GM19099 (cell line): ENCODE results near the gene PRR33.

Experiments used
- POLR2A ChIP-seq: IDR thresholded peaks from 3 replicates; pipeline ENCODE4 v1.6.1; 2011; ENCODE audit warnings: low read depth; ENCODE audit not compliant: insufficient read length; ENCODE audit errors: extremely low read depth

Gene PRR33

DNA sequence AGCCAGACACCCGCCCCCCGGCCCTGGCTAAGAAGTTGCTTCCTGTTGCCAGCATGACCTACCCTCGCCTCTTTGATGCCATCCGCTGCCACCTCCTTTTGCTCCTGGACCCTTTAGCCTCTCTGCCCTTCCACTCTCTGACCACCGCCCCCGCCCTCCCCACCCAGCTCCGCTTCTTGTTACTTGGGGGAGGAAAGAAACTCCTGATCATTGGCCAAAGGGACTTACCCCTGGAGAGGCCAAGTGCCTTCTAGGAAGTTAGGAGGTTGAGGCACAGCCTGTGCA, at the start of gene PRR33:
PRR33 (minus strand) TSS at position 65 of the 285 bp plus-strand sequence. CDS start 1,311 bp downstream, outside the sequence.
- no peak for TF ChIP-seq POLR2A

DNA sequence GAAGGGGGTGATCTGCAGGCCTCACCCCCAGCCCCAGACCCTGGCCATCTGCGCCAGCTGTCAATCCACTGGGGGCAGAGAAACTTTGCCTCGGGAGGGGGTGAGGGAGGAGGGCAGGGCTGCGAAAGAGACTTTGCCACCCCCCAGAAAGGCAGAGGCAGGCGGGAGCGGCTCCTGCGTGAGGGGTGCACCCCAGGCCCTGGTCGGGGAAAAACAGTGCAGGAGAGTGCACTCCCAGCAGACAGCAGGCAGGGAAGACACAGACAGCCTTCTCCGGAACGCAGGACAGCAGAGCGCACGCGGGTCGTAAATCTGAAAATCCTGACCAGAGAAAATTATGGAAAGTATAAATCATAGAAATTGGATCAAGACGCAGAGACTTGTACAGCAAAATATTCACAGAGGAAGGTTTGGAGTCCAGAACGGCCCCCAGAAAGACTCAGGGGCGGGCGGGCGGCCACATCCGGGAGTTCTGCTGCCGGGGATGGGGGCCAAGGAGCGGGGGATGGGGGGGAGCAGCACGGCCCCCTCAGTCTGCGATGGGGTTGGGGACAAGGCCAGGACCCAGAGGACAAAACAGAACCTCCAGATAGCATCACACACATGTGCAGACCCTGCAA, 47.4 kb upstream of the PRR33 start:
- TF ChIP-seq POLR2A, result no peak

DNA sequence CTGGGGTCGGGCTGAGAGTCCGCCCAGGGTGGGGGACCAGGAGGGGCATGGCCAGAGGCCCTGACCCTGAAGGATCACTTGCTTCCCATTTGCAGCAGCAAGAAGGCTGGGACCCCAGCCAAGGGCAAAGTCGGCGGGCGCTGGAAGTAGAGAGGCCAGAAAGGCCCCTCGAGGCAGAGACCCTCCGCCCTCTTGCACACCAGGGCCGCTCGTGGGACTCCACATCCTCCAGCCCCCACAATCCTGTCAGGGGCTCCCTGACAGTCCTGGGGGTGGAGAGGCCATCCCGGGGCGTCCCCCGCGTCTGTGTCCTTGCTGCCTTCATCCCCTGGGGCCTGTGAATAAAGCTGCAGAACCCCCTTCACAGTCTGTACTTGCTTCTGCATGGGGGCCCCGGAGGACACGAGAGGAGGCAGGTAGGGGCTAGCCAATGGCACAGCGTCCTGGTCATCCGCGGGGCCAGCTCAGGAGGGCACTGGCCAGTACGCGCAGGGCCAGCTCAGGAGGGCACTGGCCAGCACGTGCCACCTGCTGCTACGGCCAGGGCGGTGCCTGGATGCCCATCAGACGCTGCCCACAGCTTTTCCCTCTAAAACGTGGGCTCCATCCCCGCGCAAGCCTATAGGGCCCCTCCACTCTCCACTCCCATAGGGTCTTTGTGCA, 46.8 kb upstream of the PRR33 start:
- TF ChIP-seq POLR2A, result no peak

DNA sequence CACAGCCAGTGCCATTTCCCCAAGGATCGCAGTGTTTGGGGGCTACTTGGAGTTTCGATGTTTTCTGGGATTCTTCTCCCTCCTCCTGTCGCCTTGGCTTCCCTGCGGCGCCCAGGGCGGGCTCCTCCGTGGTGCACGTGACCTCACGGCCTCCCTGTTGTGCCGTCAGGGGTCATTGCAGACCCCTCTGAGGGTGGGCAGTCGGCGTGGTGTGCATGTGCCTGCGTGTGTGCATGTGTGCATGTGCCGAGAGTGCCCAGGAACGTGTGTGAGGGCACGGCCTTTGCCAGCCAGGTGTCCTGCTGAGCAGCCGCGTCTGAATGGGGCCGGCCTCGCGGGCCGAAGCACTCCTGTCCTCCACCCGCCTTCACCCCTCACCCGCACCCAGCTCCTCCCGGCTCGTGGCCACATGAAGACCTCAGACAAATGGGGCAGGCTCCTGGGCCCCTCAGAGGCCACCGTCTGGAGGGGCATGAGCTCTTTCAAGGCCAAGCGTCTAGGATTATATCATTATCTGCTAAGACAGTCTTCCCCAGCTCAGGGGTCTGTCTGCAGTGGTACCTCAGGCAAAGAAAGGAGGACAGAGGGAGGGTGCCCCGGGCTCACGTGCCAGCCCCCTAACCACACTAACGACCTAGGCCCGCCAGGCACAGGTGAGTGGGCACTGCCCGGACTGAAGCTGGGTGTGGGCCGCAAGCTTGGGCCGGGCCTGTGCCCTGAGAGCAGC, 46.1 kb upstream of the PRR33 start:
- no peak for TF ChIP-seq POLR2A

DNA sequence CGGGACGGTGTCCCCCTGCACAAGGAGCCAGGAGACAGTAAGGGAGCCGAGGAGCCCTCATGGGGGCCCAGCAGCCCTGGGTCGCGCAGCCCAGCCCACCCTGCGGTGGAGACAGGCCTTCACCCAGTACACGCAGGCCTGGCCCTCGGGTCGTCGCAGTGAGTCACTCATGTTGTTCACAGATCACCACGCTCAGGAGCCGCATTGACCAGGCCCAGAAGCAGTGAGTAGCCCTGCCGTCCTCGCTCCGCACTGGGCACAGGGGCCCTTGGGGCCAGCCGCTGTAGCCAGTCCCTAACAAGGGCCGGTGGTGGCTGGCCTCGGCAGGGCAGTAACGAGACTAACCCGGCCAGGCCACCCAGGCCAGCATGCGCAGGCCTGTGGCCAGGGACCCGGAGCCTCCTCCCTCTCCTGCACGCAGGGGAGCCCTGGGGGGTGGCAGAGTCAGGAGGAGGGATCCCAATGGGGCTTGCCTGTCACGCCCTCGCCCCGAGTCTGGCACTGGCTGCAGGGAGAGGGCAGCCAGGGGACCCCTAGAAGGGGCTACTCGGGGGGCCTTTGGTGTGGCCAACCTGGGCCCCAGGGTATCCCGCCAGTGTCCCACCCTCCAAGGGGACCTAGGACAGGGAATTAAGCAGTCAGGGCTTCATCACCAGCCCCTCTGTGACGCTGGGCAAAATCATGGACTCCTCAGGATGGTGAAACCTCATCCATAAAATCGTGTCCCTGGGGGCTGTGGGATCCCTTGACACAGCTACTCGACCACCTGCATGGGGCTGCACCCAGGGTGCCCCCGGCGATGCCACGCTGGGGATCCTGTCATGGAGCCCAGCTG, 45.3 kb upstream of the PRR33 start:
- no peak for TF ChIP-seq POLR2A

DNA sequence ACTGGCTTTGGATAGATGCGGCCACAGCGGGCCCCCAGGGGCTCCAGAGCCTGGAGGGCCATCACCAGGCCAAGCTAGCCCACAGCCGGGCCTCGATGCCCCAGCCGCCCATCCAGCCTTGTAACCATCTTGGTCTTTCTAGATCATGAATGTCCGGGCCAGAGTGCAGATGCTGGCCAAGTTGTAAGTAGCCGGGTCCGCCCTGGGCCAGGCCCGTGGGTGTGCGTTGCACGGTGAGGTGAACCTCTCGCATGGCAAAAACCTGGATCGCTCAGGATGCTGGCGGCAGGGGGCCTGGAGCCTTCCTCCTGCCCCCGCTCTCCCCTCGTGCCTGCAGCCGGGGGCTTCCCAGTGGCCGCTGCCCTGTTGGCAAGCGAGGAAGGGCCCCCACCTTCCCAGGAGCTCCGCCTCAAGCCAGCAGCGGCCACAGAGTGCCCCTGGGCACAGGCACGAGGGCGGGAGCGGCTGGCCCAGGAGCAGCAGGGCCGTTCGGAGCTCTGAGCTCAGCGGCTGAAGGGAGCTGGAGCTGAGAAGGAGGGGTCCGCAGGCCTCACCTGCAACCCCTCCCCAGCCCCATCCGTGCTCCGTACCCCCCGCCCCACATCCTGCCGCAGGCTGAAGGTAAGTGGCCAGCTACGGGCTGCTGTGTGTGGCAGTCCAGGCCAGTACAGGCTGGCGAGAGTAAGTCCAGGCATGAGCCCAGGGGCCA, 44.5 kb upstream of the PRR33 start:
- TF ChIP-seq POLR2A, result no peak

DNA sequence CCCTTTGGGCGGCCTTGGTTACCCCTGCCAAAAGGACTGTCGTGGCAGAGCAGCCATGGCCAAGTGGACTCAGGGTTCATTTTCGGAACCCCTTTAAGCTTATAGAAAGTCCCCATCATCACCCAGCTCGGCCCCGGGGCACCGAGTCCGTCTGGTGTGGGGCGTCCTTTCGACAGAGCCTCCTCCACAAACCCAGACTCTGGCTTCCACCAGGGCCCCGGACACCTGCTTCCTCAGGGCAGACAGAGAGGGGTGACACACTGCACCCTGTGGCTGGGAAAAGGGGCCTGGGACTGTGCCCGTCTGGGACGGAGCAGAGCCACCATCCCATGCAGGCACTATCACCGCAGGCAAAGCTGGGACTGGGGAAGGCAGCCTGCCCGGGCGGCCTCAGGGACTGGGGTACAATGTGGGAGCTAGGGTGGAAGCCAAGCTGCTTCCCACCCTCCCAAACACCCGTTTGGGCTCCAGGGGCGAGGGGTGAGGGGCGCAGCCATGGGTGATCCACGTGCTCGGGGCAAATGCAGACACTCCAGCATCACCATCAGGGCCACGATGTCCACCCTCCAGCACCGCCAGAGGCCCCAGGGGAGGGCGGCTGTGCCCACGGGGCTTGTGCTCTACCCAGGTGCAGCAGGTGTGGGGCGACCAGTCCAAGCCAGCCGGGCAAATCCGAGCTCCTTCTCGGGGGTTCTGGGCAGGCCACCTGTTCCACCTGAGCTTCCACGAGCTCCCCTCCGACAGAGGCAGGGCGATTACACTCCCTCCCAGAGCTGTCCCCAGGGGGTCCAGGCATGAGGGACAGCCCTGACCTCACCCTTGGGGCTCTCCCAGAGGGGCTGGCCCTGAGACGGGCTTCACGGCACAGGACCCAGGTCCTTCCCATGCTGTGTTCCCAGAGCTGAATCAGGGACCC, 43.7 kb upstream of the PRR33 start:
- TF ChIP-seq POLR2A, result no peak

DNA sequence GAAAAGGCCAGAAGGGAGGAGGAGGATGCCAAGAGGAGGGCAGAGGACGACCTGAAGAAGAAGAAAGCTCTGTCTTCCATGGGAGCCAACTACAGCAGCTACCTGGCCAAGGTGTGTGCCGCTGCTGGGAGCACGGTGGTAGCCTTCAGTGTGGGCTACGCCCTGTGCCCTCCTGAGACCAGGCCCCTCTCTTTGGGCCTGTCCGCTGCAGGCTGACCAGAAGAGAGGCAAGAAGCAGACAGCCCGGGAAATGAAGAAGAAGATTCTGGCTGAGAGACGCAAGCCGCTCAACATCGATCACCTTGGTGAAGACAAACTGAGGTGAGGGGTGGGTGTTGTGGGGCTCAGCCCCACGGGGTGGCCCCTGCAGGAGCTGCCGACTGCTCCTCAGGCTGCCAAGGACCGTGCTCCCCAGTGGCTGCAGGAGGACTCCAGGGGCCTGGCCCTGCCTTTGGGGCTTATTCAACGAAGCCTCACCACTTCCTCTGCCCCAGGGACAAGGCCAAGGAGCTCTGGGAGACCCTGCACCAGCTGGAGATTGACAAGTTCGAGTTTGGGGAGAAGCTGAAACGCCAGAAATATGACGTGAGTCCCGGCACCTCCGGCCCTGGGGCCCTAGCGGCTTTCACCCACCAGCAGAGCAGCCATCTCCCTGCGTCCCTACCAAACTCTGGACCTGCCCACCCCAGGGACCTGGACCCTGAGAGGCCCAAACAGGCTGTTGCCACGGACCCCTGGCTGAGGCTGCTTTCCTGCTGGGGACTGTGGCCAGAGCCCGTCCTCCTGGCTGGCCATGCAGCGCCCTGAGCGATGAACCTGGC, 42.9 kb upstream of the PRR33 start:
- no peak for TF ChIP-seq POLR2A

DNA sequence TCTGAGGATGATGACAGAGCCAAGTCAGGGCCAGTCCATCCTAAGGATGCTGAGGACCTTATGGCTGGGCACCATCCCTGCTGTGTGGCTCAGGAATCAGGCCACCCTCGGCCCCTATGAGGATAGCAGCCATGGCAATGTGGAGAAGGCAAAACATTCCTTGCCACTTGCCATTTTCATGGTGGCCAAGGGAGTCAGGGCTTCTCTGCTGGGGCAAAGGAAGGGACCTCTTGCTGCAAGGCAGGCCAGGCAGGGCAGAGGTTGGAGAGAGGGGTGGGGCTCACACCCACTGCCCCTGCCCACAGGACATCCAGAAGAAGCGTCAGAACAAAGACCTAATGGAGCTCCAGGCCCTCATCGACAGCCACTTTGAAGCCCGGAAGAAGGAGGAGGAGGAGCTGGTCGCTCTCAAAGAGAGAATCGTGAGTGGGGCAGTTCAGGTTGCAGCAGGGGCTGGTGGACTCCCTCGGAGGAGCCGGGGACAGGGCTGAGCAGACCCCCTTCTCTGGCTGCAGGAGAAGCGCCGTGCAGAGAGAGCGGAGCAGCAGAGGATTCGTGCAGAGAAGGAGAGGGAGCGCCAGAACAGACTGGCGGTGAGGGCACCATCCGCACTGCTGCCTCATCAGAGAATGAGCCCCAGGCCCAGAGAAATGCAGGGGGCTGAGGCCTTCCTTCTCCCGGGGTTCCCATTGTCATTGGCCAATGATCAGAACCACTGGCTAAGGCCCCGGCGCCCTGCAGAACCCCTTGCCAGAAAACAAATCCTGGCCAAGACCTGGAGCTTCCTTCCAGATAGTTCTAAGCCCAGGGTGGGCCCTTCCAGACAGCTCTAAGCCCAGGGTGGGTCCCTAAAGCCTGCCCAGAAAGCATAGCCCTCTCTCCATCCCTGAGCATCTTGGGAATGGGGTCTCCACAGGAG, 42.0 kb upstream of the PRR33 start:
- TF ChIP-seq POLR2A, result no peak

DNA sequence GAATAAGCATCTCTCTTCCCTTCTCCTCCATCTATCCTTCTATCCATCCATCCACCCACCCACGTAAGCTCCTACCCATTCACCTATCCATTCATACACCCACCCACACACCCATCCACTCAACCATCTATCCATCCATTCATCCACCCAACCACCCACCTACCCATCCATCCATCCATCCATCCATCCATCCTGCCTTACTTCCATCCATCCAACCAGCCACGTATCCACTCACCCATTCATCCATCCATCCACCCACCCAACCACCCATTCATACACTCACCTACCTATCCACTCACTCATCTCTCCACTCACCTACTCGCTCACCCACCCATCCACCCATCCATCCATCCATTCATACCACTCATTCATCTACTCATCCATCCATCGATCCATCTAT, 41.0 kb upstream of the PRR33 start:
- no peak for TF ChIP-seq POLR2A

DNA sequence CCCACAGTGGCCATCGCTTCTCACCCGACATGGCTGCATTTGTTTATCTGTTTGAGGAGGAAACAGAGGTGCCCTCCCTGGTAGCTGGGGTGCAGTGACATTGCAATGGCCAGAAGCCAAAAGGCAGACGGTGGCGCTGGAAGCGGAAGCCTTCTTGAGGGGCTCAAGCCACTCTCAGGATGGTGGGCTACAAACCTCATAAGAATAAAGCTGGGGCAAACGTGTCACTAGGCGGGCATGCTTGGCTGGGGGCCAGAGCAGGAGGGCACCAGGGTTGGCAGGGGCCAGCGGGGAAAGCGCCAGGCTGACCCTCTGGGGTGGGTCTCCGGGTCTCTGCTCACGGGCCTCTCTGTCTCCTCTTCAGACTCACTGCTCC, 40.4 kb upstream of the PRR33 start:
- TF ChIP-seq POLR2A, result no peak
